Measurements from ENCODE around the gene UCHL1. TPM values are rescaled to one million over a fixed set of nuclear protein-coding genes. Genes with fewer than 3 reads are reported as not detected.

Gene UCHL1
- total RNA-seq, 1 donor from 2014 or later = 168 TPM

- Mint-ChIP-seq H3K4me1 (ENCODE audit: unreplicated experiment) (no peaks in the 10 kb centered on the region), H3K27ac (ENCODE audit: unreplicated experiment) (no peak overlapping the region), H3K36me3 (ENCODE audit: unreplicated experiment) (no peaks in the 10 kb centered on the region), H3K4me3 (ENCODE audit: unreplicated experiment) (no peak overlapping the region), H3K27me3 (ENCODE audit: unreplicated experiment) (peaks cover 14% of the 10 kb centered on the region), H3K9me3 (ENCODE audit: unreplicated experiment) (no peaks in the 10 kb centered on the region)
- DNase-seq (ENCODE audit: extremely low spot score, unreplicated experiment) = no peak
- no peak for TF ChIP-seq CTCF (IDR thresholded peaks at IDR 0.05)
Measured at GRCh38 chr4:41232856-41233255, 23.9 kb upstream of the UCHL1 start.

GRCh38 chr4:41236032-41236431 is 20.7 kb upstream of the UCHL1 start:
- Mint-ChIP-seq H3K36me3 (ENCODE audit: unreplicated experiment) (no peaks in the 10 kb centered on the region), H3K9me3 (ENCODE audit: unreplicated experiment) (no peaks in the 10 kb centered on the region), H3K4me3 (ENCODE audit: unreplicated experiment) (no peak overlapping the region), H3K27ac (ENCODE audit: unreplicated experiment) (no peak overlapping the region), H3K27me3 (ENCODE audit: unreplicated experiment) (peaks cover 11% of the 10 kb centered on the region), H3K4me1 (ENCODE audit: unreplicated experiment) (no peaks in the 10 kb centered on the region)
- no peak for DNase-seq (ENCODE audit: extremely low spot score, unreplicated experiment)
- TF ChIP-seq CTCF (IDR thresholded peaks at IDR 0.05) = no peak

- no peaks in the 10 kb centered on the region for H3K4me1 Mint-ChIP-seq (ENCODE audit: unreplicated experiment)
- no peaks in the 10 kb centered on the region for H3K36me3 Mint-ChIP-seq (ENCODE audit: unreplicated experiment)
- H3K27me3 Mint-ChIP-seq (ENCODE audit: unreplicated experiment) = peaks cover 11% of the 10 kb centered on the region
- no peaks in the 10 kb centered on the region for H3K9me3 Mint-ChIP-seq (ENCODE audit: unreplicated experiment)
- no peak overlapping the region for H3K27ac Mint-ChIP-seq (ENCODE audit: unreplicated experiment)
- H3K4me3 Mint-ChIP-seq (ENCODE audit: unreplicated experiment) = no peak overlapping the region
- TF ChIP-seq CTCF (IDR thresholded peaks at IDR 0.05) = no peak
- DNase-seq (ENCODE audit: extremely low spot score, unreplicated experiment) = no peak
Measured at GRCh38 chr4:41236508-41236907, 20.2 kb upstream of the UCHL1 start.

- Mint-ChIP-seq H3K36me3 (ENCODE audit: unreplicated experiment) (no peaks in the 10 kb centered on the region), H3K4me3 (ENCODE audit: unreplicated experiment) (no peak overlapping the region), H3K27me3 (ENCODE audit: unreplicated experiment) (peaks cover 27% of the 10 kb centered on the region), H3K27ac (ENCODE audit: unreplicated experiment) (no peak overlapping the region), H3K4me1 (ENCODE audit: unreplicated experiment) (no peaks in the 10 kb centered on the region), H3K9me3 (ENCODE audit: unreplicated experiment) (no peaks in the 10 kb centered on the region)
- no peak for TF ChIP-seq CTCF (IDR thresholded peaks at IDR 0.05)
- DNase-seq (ENCODE audit: extremely low spot score, unreplicated experiment) = no peak
Measured at GRCh38 chr4:41241919-41242318, 14.8 kb upstream of the UCHL1 start.

GRCh38 chr4:41245983-41246382 is 10.7 kb upstream of the UCHL1 start:
- Mint-ChIP-seq H3K4me3 (ENCODE audit: unreplicated experiment) (no peak overlapping the region), H3K36me3 (ENCODE audit: unreplicated experiment) (no peaks in the 10 kb centered on the region), H3K27ac (ENCODE audit: unreplicated experiment) (no peak overlapping the region), H3K9me3 (ENCODE audit: unreplicated experiment) (no peaks in the 10 kb centered on the region), H3K4me1 (ENCODE audit: unreplicated experiment) (no peaks in the 10 kb centered on the region), H3K27me3 (ENCODE audit: unreplicated experiment) (peaks cover 53% of the 10 kb centered on the region)
- no peak for DNase-seq (ENCODE audit: extremely low spot score, unreplicated experiment)
- no peak for TF ChIP-seq CTCF (IDR thresholded peaks at IDR 0.05)

All from osteocyte (in vitro differentiated cells).